GM12801 (cell line): Measurements from ENCODE around the gene CD2.

Experiments
- TF ChIP-seq, protein P1 (sequence below): IDR thresholded peaks from one replicate; pipeline ENCODE4 v1.5.1; 2011; ENCODE audit warnings: control low read depth; ENCODE audit not compliant: insufficient read length; ENCODE audit errors: extremely low read depth

The CD2 gene, protein sequence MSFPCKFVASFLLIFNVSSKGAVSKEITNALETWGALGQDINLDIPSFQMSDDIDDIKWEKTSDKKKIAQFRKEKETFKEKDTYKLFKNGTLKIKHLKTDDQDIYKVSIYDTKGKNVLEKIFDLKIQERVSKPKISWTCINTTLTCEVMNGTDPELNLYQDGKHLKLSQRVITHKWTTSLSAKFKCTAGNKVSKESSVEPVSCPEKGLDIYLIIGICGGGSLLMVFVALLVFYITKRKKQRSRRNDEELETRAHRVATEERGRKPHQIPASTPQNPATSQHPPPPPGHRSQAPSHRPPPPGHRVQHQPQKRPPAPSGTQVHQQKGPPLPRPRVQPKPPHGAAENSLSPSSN

DNA sequence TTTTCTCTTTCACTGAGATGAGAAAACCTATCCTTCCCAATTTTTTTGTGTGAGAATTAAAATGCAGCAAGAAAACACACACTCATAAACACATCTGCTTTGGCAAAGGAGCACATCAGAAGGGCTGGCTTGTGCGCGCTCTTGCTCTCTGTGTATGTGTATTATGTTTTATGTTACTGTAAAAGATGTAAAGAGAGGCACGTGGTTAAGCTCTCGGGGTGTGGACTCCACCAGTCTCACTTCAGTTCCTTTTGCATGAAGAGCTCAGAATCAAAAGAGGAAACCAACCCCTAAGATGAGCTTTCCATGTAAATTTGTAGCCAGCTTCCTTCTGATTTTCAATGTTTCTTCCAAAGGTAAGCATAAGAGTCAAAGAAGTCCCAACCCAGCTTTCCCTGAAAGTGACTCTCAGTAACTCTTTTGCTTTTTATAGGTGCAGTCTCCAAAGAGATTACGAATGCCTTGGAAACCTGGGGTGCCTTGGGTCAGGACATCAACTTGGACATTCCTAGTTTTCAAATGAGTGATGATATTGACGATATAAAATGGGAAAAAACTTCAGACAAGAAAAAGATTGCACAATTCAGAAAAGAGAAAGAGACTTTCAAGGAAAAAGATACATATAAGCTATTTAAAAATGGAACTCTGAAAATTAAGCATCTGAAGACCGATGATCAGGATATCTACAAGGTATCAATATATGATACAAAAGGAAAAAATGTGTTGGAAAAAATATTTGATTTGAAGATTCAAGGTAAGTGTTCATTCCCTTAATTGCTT, at the start of gene CD2:
Gene CD2 (plus strand): TSS at position 233 of the 780 bp plus-strand sequence. CDS start 63 bp downstream, at position 296.
- TF ChIP-seq, protein P1, sequence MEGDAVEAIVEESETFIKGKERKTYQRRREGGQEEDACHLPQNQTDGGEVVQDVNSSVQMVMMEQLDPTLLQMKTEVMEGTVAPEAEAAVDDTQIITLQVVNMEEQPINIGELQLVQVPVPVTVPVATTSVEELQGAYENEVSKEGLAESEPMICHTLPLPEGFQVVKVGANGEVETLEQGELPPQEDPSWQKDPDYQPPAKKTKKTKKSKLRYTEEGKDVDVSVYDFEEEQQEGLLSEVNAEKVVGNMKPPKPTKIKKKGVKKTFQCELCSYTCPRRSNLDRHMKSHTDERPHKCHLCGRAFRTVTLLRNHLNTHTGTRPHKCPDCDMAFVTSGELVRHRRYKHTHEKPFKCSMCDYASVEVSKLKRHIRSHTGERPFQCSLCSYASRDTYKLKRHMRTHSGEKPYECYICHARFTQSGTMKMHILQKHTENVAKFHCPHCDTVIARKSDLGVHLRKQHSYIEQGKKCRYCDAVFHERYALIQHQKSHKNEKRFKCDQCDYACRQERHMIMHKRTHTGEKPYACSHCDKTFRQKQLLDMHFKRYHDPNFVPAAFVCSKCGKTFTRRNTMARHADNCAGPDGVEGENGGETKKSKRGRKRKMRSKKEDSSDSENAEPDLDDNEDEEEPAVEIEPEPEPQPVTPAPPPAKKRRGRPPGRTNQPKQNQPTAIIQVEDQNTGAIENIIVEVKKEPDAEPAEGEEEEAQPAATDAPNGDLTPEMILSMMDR: no peak

DNA sequence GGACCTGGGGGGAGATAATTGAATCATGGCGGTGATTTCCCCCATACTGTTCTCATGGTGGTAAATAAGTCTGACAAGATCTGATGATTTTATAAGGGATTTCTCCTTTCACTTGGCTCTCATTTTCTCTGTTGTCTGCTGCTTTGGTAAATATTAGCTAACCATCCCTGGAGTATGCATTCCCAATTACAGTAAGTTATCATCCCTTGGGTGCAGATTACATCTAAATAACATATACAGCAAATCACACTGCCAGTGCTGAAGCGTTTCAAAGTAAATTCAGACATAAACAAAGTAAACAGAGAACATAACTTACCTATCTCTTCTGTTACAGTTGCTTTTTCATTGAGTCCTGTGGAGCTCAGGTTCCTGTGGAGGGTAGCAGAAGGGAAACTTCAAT, 48.1 kb upstream of the CD2 start:
- TF ChIP-seq, protein P1: no peak

DNA sequence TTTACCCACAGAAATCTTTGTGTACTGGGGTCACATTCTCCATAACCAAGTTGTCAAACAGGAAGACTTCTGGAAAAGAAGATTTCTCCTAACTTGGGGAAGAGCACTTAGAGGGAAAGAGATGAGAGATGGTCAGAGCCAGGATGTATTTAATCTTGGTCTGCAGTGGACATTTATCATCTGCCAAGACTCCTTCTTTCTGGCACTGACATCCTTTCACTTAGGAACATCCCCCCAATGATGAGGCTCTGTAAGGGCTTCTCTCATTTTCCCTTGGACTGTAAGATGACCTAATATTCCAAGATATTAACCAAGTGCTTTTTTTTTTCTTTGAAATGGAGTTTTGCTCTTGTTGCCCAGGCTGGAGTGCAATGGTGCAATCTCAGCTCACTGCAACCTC, 47.4 kb upstream of the CD2 start:
- TF ChIP-seq, protein P1: no peak

DNA sequence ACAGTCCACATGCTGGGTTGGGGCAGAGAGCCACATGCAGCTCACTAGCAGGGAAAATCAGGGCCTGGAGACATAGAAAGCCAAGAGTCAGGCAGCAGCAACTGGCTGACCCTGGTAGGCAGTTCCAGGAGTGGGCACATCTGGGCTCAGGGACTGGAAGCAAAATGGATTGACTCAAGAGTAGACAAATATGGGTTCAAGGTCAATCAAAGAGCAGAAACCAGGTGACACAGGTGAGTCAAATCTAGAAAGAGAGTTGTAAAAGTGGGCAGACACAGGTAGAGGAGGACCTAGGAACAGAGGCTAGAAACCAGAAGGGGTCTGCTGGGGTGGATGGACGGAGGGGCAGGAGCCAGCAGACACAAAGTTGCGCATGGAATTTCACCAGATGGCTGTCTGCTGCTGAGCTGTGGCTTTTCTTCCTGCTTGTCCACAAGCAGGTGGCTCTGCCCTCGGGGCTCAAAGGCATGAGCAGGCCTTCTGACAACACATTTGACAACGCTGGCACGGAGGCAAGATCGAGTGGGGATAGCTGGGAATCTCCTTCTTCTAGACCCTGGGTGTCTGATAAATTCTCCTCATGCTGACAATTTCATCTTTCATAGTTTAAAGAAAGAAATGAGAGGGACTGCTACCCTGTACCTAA, 45.9 kb upstream of the CD2 start:
- TF ChIP-seq, protein P1: no peak

DNA sequence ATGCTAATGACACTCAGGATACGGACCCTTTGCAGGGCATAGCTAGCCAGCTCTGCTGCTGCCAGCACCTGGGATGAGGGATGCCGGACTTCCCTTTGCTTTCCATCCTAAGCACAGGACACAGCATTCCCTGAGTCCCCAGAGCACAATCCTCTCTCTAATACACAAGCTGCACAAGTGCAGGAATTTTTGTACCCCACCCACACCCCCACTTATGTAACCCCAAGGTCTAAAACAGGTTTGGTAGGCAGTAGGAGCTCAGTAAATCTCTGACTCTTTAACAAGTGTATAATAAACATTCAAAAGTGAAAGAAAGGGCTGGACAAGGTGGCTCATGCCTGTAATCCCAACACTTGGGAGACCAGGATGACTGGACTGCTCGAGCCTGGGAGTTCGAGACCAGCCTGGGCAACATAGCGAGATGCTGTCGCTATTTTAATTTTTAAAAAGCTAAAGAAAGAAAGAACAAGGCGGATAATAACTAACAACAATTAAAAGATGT, 44.5 kb upstream of the CD2 start:
- TF ChIP-seq, protein P1: no peak

DNA sequence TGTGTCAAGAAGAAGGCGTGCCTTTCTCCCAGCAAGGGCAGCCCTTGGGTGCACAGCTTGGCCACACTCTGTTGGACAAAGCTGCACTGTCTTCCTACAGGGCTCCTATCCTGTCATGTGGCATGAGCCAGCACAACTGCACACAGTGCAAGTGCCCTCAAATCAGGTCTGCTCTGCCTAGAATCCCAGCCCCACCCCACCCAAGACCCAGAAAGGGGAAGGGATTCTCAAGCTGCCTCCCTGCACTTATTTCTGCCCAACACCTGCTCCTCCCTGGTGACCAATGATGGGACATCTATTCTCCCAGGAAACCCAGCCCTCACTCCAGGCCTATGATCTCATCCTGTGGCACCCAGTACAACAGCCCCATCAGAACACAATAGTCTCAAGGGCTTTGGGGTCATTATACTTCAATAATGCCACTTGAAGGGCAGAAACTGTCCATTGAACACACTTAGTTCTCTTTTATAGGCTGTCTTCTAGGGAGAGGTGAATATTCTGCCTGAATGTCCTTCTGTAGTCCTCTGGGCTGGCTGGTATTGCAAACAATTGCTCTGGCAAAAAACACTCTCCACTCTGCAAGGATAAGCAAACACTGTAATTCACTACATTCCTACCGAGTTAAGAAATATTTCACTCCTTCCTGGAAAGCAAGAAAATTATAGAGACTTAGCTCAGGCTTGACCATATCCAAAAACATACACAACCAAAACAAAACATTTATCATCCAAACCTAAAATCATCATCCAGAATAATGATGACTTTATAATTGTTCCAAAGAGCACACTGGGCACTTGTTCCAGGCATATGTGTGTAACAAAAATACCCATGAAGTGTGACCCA, 43.6 kb upstream of the CD2 start:
- TF ChIP-seq, protein P1: no peak
